Endothelial cell of umbilical vein (primary cell): Measurements from ENCODE around the gene TBC1D10B. TPM values are rescaled to one million over a fixed set of nuclear protein-coding genes. Genes with fewer than 3 reads are reported as not detected.

Experiments
- BruUV-seq: library from RNA; stranded (reverse); fragments of 400-500 nt; replicated peaks from 2 replicates; lab custom pipeline; 2021; lab: Mats Ljungman, UMichigan
- CTCF ChIA-PET: fragments of 300-600, 350-600 bp; sonication (Branson Sonifier 250); formaldehyde crosslinking; loops from one replicate; lab custom pipeline; 2021; ENCODE audit warnings: antibody characterized with exemption, inconsistent platforms; lab: Charles Lee
- POLR2A ChIA-PET: fragments of 300-600, 350-600 bp; sonication (Branson Sonifier 250); formaldehyde crosslinking; loops from one replicate; lab custom pipeline; 2021; ENCODE audit warnings: antibody characterized with exemption, inconsistent platforms; lab: Charles Lee
- DNase-seq: peaks from one replicate; pipeline ENCODE4 v3.0.0-alpha.2; 2011; ENCODE audit warnings: low read depth, low spot score
- FAIRE-seq: peaks from 2 replicates; lab custom pipeline; 2011; peaks lifted over from hg19 to GRCh38; lab: Jason Lieb, UNC
- H2AFZ ChIP-seq: 2 replicates; pipeline ENCODE4 v1.6.0; 2012; ENCODE audit warnings: low read depth, low read length, control low read depth, inconsistent platforms
- H3K27ac ChIP-seq: 2 replicates; pipeline ENCODE4 v1.5.1; 2011; ENCODE audit warnings: low read depth, mild to moderate bottlenecking, control low read depth, low read length, moderate library complexity; ENCODE audit not compliant: insufficient read depth
- H3K27me3 ChIP-seq, 2 experiments: 2 replicates each; pipeline versions ENCODE4 v1.6.0 to v1.6.1; 2011; ENCODE audit warnings: low read length in 2 of 2, mixed read lengths in 1 of 2; ENCODE audit not compliant: control insufficient read depth in 2 of 2, insufficient read depth in 2 of 2
- H3K36me3 ChIP-seq, 2 experiments: 2 replicates in 1 of 2; 3 replicates in 1 of 2; pipeline ENCODE4 v1.5.1; 2011; ENCODE audit warnings: low read length in 2 of 2, mild to moderate bottlenecking in 1 of 2, moderate library complexity in 1 of 2; ENCODE audit not compliant: control insufficient read depth in 2 of 2, insufficient read depth in 2 of 2; ENCODE audit errors: extremely low read depth in 1 of 2
- H3K4me1 ChIP-seq: 3 replicates; pipeline ENCODE4 v1.5.1; 2011; ENCODE audit warnings: mild to moderate bottlenecking, low read length; ENCODE audit not compliant: control insufficient read depth, insufficient read depth; ENCODE audit errors: extremely low read depth
- H3K4me2 ChIP-seq: 2 replicates; pipeline ENCODE4 v1.6.1; 2011; ENCODE audit warnings: low read length, control low read depth, mixed read lengths; ENCODE audit not compliant: insufficient read depth
- H3K4me3 ChIP-seq, 3 experiments: fragments of 200-600 bp in 1 of 3; sonication (generic), shearing (Covaris generic) in 1 of 3; replicated peaks in 1 of 3; 2 replicates each; pipeline ENCODE4 v1.5.1; 2011 to 2016; ENCODE audit warnings: control low read depth in 3 of 3, low read length in 3 of 3, mild to moderate bottlenecking in 2 of 3, inconsistent platforms in 1 of 3, low read depth in 1 of 3, moderate library complexity in 1 of 3; ENCODE audit not compliant: insufficient read depth in 1 of 3
- H3K79me2 ChIP-seq: 2 replicates; pipeline ENCODE4 v1.6.0; 2012; ENCODE audit warnings: low read length, inconsistent platforms; ENCODE audit not compliant: control insufficient read depth, insufficient read depth
- H3K9ac ChIP-seq: replicated peaks from 2 replicates; pipeline ENCODE3; 2011; ENCODE audit warnings: low read length, control low read depth; ENCODE audit not compliant: insufficient read depth; ENCODE audit errors: extremely low read depth
- H3K9me1 ChIP-seq: replicated peaks from 3 replicates; pipeline ENCODE4 v1.6.0; 2011; ENCODE audit warnings: mild to moderate bottlenecking, low read length; ENCODE audit not compliant: control insufficient read depth, insufficient read depth; ENCODE audit errors: extremely low read depth
- H3K9me3 ChIP-seq: replicated peaks from 2 replicates; pipeline ENCODE4 v1.5.1; 2012; ENCODE audit warnings: low read length, inconsistent platforms; ENCODE audit not compliant: control insufficient read depth, insufficient read depth
- H4K20me1 ChIP-seq: replicated peaks from 2 replicates; pipeline ENCODE3; 2011; ENCODE audit warnings: mild to moderate bottlenecking, low read length; ENCODE audit not compliant: control insufficient read depth, insufficient read depth; ENCODE audit errors: extremely low read depth
- CTCF ChIP-seq, 2 donors: IDR thresholded peaks; 1 replicate in 1 of 2; 2 replicates in 1 of 2; pipeline ENCODE4 v1.5.1; 2011; ENCODE audit warnings: low read length in 2 of 2, mild to moderate bottlenecking in 2 of 2, moderate library complexity in 2 of 2, control low read depth in 1 of 2, inconsistent platforms in 1 of 2, low read depth in 1 of 2; ENCODE audit not compliant: insufficient read depth in 1 of 2; ENCODE audit errors: extremely low read depth in 1 of 2
- EZH2 ChIP-seq: IDR thresholded peaks from 2 replicates; pipeline ENCODE4 v1.6.1; 2012; ENCODE audit warnings: borderline replicate concordance, low read depth, mild to moderate bottlenecking, moderate library complexity, low read length, inconsistent platforms; ENCODE audit not compliant: severe bottlenecking
- FOS ChIP-seq: IDR thresholded peaks from 2 replicates; pipeline ENCODE4 v1.6.1; 2011; ENCODE audit warnings: mild to moderate bottlenecking, low read length, moderate library complexity, borderline replicate concordance; ENCODE audit not compliant: insufficient read depth
- GATA2 ChIP-seq: IDR thresholded peaks from 2 replicates; pipeline ENCODE4 v1.7.0; 2011; ENCODE audit warnings: low read depth, mild to moderate bottlenecking, moderate library complexity, mixed read lengths, low read length; ENCODE audit not compliant: insufficient read length, insufficient read depth
- JUN ChIP-seq: IDR thresholded peaks from 2 replicates; pipeline ENCODE4 v1.6.1; 2011; ENCODE audit warnings: borderline replicate concordance, low read depth; ENCODE audit not compliant: insufficient read length, insufficient read depth
- MYC ChIP-seq: IDR thresholded peaks from one replicate; pipeline ENCODE4 v1.6.1; 2011; ENCODE audit warnings: mild to moderate bottlenecking, low read depth, low read length
- POLR2A ChIP-seq: IDR thresholded peaks from 2 replicates; pipeline ENCODE4 v1.6.1; 2012; ENCODE audit warnings: low read depth, mild to moderate bottlenecking, control low read depth, low read length
- POLR2AphosphoS5 ChIP-seq: IDR thresholded peaks from 2 replicates; pipeline ENCODE4 v1.6.1; 2012; ENCODE audit warnings: low read depth, mild to moderate bottlenecking, control low read depth, low read length, moderate library complexity; ENCODE audit not compliant: insufficient read depth
- dilution Hi-C: fragments of 300-500 bp; cut with MboI; formaldehyde crosslinking; loops from one replicate; pipeline ENCODE4 v1.15.0; 2019; ENCODE audit warnings: low sequenced_read_pairs; ENCODE audit not compliant: extremely low pct_ligation_motif_present
- intact Hi-C: fragments of 100-400 bp; cut with micrococcal nuclease; formaldehyde crosslinking; loops from one replicate; pipeline ENCODE4 v1.10.0; 2022
- polyA plus RNA-seq, 4 experiments: library from polyadenylated mRNA; depleted of rRNA in 3 of 4; stranded (reverse) in 3 of 4; unstranded in 1 of 4; fragments of >200 nt; gene quantifications; 2 replicates each; pipeline versions ENCODE4 v1.2.1 to v1.2.3, GENCODE V29; 2011 to 2012; ENCODE audit warnings: missing spikeins in 1 of 4
- total RNA-seq: library from RNA; stranded (reverse); gene quantifications from 2 replicates; pipeline ENCODE4 v1.2.3, GENCODE V29; 2021
- TF ChIP-seq, protein P1 (sequence below): IDR thresholded peaks from 2 replicates; pipeline ENCODE4 v1.6.1; 2011; ENCODE audit not compliant: insufficient read depth, insufficient read length

Gene TBC1D10B
- total and polyA plus RNA-seq, 2 donors (not counting 3 experiments of a cell fraction or from before 2014, with no cell fraction given) = 37.0 to 63.0 TPM

DNA sequence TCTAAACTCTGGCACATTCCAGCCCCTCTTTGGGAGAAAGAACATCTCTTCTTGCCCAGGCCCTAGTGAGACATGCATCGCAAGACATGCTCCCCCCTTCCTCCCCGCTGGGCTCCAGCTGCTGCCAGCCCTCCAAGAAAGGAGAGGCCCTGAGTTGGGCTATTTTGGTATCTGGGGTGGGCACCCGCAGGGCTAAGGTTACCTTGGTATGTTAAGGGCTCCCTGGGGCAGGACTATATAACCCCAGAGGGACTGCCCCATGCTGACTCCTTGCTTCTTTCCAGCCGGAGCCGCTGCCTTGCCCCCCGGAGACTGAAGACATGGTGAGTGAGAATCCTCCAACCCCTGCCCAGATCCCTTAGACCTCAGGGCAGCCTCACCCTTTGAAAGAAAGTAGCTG lies 4.2 kb upstream of the TBC1D10B start, which contains the start of gene MYL11:
Gene MYL11, plus strand, starts transcription at position 265 of the 400 bp plus-strand sequence. Its CDS starts 56 bp downstream, at position 321.
- CTCF ChIA-PET = no interaction called here
- no peak for TF ChIP-seq EZH2
- no peak for TF ChIP-seq POLR2AphosphoS5
- TF ChIP-seq JUN = no peak
- no peak for TF ChIP-seq FOS
- no peak for TF ChIP-seq GATA2
- TF ChIP-seq CTCF (IDR thresholded peaks at IDR 0.05; ENCODE audit: extremely low read depth in 1 of 2, insufficient read depth in 1 of 2, low read depth in 1 of 2, low read length in 2 of 2) = no peak
- TF ChIP-seq, protein P1, sequence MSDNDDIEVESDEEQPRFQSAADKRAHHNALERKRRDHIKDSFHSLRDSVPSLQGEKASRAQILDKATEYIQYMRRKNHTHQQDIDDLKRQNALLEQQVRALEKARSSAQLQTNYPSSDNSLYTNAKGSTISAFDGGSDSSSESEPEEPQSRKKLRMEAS = no peak
- TF ChIP-seq POLR2A = no peak
- TF ChIP-seq MYC = no peak
- peaks cover 4% of the 10 kb centered on the region for H3K79me2 ChIP-seq
- no peaks in the 10 kb centered on the region for H3K36me3 ChIP-seq
- POLR2A ChIA-PET = no interaction called here
- no peaks in the 10 kb centered on the region for H4K20me1 ChIP-seq
- no peaks in the 10 kb centered on the region for H3K9me3 ChIP-seq
- H3K4me1 ChIP-seq = peaks cover 16% of the 10 kb centered on the region
- intact Hi-C loops (no loop called here), dilution Hi-C loops (no loop called here)
- H3K4me2 ChIP-seq = no peak within 1 kb of the TSS
- H3K4me3 ChIP-seq = no peak within 1 kb of the TSS
- H2AFZ ChIP-seq = no peak within 1 kb of the TSS
- no peak within 1 kb of the TSS for H3K9ac ChIP-seq
- no peak within 1 kb of the TSS for H3K27ac ChIP-seq
- H3K9me1 ChIP-seq = no peaks in the 10 kb centered on the region
- FAIRE-seq (no peak), DNase-seq (no peak)
- H3K27me3 ChIP-seq = no peaks in the 10 kb centered on the region
- no TSS peak for BruUV-seq
